GM18867 (cell line): Measurements from ENCODE around the gene ELP2.
"Not testable (repeated sequence)": the region's sequence is repeated elsewhere in the genome, so short reads cannot be mapped to it uniquely, and the experiment has no call there.

Source experiments
- ATAC-seq: cut with Tn5 transposase; IDR thresholded peaks from one replicate; pipeline ENCODE4 v1.9.1; 2021; ENCODE audit warnings: mild to moderate bottlenecking, moderate library complexity; ENCODE audit not compliant: unreplicated experiment

ELP2 gene

DNA sequence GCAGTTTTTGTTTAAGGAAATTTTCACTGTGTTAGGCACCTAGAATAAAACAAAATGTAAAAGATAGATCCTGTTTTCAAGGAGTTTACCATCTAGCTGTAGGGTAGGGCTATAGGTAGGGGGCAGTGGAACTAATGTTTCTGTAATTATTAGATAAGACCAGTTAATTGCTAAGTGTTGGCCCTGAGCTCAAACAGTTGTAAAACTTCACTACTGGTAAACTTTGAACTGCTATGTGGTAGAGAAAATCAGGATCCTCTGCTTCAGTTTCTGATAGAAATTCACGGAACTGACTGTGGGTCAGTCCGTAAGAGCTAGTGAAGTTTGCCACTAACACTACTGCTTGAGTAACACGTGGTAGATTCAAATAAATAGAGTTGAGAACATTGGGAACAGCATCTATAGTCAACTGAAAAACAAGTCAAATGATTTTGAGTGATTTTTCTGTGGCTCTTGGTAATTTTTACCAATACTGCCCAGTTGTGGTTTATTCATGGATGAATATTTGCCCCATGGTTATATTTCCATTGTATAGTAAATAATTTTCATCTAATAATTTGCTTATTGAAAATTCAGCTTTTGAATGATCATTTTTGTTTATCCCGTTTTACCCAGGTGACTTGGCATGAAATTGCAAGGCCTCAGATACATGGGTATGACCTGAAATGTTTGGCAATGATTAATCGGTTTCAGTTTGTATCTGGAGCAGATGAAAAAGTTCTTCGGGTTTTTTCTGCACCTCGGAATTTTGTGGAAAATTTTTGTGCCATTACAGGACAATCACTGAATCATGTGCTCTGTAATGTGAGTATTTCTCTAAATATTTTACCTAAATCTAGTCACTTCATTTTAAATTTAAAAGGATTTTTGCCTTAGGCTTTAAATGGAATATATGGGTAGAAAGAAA, 26.4 kb downstream of the ELP2 start:
- no peak for ATAC-seq

DNA sequence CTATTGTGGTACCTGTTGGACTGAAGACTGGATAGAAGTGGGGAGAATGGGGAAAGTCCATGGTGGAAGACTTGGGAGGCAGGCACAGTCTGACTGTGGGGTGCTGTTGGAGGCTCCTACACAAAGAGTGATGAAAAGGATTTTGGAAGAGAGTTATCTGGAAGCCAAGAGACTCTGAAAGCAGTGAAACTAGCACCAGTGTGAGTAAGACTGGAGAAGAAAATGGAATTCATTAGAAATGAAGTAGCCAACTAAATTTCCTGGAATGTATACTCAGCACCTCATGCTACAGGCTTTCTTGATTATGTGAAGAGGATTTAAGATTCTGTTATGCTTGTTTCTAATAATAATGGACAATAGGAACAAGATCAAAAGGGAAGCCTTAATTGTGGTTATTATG, 27.7 kb downstream of the ELP2 start:
- no peak for ATAC-seq

DNA sequence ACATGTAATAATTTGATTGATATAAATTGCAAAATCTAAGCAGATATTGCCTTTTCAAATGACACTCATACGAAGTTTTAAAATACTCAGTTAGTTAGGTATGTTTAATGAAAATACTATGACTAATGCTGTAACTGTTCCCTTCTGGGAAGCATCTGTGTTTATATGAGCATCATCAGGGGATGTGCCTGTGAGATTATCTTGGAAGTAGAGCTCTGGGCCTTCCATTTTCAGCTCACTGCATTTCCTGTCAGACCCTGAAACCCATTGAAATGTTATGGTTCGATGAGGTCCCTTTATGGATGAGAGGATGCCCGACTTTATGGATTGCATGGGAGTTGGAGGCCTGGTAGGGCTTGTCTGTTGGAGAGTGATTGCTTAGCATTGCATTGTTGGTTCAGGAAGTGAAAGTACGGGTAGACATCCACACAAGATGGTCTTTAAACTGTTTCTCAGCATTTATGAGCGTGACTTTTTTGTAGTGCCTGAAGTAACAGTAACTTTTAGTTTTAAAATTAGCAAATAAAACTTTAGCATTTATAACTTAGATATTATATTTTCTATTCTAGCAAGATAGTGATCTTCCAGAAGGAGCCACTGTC, 28.7 kb downstream of the ELP2 start:
- no peak for ATAC-seq

DNA sequence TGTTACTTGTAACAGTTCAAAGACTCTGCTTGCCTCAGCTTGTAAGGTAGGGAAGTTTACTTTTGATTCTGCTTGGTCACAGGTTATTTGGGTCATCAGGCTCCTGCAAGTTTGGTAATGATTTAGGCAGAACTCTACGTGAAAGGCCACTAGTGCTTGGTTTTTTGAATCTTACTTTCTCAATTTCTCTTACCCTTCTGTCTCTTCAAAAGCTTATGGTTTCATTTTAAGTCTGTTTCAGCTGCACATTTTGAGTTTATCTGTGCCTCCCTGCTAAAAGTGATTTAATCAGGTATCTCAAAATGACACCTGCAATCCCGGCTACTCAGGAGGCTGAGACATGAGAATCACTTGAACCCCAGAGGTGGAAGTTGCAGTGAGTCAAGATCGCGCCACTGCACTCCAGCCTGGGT, 31.3 kb downstream of the ELP2 start:
- no peak for ATAC-seq

DNA sequence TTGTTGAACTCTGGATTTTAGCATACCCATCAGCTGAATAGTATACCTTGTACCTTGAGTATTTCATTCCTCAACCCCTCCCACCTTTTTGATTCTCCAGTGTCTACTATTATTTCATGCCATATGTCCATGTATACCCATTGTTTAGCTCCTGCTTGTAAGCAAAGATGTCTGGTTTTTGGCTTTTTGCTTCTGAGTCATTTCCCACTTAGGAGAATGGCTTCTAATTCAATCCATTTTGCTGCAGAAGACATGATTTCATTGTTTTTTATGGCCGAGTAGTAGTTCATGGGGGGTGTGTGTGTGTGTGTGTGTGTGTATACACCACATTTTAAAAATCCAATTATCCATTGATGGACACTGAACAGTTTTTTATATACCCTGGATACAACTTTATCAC, 33.3 kb downstream of the ELP2 start:
- ATAC-seq, result no peak

DNA sequence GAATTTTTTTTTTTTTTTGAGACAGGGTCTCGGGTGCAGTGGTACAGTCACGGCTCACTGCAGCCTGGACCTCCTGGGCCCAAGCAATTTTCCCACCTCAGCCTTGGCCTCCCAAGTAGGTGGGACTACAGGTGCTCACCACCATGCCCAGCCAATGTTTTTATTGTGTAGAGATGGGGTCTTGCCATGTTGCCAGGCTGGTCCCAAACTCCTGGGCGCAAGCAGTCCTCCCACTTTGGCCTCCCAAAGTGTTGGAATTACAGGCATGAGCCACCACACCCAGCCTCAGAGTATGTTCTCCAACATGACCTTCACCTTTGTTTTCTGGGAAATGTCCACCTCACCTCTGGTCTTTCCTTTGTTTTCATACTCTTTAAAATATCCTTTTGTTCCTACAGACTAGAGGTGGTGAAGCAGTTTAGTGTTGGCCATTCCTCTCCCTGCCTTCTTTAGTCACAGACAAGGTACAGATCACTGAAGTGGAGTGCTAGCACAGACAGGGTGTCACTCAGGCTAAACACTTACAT, 38.1 kb downstream of the ELP2 start:
- ATAC-seq, result no peak

DNA sequence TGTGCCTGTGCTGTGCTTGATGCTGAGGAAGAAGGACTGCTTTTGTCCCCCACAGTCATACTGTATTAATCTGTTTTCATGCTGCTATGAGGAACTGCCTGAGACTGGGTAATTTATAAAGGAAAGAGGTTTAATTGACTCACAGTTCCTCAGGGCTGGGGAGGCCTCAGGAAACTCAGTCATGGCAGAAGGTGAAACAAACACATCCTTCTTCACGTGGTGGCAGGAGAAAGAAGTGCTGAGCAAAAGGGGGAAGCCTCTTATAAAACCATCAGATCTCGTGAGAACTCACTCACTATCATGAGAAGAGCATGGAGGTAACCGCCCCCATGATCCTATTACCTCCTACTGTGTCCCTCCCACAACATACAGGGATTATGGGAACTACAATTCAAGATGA, 38.6 kb downstream of the ELP2 start:
- ATAC-seq, result not testable (repeated sequence)

DNA sequence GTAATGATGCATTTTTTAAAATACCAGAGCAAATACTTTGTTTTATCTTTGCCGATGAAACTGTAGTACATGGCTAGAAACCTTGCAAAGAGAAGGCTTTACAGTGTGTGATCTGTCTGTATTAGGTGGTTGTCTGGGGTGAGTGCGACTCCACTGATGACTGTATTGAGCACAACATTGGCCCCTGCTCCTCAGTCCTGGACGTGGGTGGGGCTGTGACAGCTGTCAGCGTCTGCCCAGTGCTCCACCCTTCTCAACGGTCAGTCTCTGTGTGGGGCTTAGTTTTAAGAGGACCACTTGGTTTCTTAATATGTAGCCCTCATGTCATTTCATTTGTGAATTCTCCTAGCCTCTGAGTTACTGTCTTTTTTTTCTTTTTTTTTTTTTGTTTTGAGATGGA, 40.2 kb downstream of the ELP2 start:
- no peak for ATAC-seq

DNA sequence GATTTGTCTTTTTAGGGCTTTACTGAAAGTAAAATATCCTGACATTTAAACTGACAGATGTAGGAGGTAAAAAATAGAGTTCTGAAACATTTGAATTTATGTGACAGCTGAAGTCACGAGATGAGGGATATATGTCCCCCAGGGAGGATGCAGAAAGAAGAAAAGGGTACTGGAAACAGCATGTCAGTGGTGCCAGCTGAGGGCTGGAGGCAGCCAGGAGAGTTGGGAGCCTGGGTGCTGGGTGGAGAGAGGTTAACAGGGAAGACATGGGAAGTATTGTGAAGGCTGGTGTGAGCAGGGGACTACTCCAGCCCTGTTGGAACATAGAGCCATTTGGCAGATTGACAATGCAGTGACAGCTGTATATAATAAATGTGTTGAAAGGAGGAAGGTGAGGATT, 45.8 kb downstream of the ELP2 start:
- no peak for ATAC-seq

DNA sequence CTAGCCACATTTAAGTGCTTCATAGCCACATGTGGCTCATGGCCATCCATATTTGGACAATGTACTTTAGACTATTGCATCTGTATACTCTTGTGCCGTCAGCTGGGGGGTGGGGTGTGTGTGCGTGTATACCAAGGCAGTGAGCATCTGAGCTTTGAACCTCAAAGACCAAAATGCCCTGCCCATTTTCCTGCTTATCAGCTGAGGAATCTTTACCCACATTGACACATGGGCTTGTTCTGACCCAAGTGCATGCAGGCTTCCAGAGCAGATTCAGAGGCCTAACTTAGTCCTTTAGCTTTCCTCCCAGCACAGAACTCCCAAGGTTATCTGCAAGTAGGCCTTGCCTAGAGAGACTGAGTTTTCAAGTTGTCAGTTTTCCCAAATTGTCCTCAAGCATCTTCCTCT, 46.5 kb downstream of the ELP2 start:
- ATAC-seq, result no peak

DNA sequence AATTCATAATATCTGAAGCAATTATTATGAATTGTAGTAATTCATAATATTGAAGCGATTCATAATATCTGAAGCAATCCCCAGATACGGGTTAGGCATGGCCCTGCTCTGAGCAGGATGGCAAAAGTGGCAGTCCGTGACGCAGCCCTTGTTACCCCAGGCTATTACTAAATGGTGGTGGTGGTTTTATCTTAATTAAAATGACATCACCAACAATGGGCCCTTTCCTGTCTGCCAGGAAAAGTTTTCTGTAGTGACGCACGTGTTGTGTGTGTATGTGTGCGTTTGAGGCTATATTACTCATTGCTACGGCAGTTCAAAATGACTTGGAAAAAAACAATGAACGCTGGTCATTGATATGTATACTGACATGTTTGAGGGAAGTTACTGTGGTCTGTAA, 47.0 kb downstream of the ELP2 start:
- no peak for ATAC-seq

DNA sequence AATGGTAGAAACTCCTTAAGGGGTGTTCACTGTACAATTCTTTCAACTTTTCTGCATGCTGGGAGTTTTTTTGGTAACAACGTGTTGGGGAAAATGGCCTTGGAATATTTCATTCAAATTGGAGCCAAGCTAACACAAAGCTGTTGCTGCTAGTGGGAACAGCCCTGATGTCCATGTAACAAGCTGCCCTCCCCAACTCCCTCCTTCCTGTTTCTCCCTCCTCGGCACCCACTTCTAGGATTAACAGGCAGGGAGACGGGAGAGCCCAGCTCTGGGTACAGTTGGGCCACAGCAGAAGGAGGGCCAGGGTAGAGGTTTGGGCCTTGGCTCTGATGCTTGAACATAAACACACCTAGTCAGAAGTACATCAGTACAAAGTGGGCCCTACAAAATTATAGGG, 48.2 kb downstream of the ELP2 start:
- ATAC-seq, result no peak

DNA sequence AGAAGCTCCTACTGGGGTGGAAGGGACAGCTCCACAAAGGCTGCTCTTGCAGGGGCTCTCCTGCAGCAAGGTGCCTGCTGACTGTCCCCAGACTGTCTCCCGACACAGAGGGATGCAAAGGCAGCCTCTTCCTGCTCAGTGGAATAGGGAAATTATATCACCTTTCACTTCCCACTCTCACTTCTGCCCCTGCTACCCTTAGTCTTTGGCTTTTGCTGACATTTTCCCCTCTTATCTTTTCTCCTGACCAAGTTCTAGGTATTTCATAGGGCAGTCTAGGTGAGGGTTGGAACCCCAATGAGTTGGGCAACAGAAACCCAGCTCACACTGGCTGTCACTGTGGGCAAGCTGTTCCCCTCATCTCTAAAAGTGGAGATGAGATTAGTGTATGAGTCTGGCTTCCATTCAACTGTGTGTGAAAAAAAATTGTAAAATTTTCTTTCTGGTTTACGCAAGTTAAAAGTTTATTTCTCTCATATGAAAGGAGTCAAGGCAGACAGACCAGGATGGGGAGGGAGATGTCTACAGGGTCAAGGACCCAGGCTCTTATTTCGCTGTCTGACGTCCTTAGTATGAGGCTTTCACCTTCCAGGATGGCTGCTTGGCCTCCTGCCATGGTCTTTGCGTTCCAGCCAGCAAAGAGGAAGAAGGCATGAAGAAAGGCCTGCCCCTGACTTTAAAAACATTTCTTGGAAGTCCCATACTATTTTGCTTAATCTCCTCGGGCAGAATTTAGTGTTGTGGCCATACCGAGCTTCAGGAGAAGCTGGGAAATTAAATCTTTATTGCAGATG, 50.1 kb downstream of the ELP2 start:
- ATAC-seq, result no peak

DNA sequence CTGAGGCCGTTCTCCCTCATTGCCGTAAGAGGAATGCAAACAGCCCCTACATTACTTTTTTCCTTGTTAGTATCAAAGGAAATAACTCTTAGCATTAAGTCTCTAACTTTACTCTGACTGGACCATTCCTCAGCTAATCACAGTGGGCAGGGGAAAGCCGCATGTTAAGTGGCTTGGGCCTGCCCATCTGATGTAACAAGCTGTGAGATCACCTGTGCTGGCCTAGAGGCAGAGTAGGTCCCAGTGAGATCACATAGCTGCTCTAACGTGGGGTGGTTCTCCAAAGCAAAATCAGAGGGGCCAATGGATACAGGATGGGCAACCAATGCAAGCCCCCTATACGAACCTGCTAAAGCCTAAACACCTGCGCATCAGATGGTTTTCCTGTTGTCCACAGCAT, 51.7 kb downstream of the ELP2 start:
- no peak for ATAC-seq

DNA sequence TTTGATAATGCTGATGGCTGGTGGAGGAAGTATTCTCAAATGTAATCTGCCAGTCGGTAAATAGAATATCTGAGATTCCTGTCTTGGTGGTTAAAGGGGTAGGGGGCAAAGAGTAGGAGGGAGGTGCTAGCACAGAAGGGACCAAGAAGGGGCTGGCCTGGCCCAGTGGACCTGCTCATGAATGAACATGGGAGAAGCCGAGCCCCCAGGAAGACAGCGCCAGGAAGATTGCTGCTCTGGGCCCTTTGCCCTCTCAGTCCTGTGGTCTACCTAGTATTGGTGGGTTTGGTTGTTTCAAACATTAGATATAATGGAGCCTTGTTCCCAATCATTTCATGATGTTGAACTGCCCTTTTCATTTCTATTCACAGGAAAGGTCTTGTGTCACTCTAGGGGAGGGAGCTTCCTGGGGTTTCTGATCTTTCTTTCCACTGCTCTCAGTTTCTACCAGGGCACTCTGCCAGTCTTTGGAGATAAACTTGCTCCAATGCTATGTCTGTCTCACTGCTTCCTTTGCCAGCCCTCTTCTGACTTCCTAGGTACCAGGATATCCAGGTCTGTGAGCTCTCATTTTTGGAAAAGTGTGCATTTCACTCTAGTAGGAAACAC, 52.3 kb downstream of the ELP2 start:
- ATAC-seq, result no peak

DNA sequence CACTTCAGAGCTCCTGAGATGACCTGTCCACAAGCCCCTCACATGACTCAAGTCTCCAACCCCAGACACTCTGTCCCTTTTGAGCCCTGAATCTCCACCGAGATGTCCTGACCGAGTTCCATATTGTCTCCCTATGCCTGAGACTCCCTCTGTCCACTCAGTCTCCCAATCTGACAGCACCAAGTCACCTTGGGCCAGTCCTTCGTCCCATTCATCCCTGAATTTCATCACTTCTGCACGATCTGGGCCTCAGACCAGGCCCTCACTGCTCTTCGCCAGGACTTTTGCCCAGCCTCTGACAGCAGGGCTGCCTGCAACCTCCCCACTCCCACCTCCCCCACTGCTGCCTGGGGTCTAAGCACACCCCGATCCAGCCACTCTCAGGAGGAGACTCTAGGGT, 53.3 kb downstream of the ELP2 start:
- ATAC-seq, result no peak

DNA sequence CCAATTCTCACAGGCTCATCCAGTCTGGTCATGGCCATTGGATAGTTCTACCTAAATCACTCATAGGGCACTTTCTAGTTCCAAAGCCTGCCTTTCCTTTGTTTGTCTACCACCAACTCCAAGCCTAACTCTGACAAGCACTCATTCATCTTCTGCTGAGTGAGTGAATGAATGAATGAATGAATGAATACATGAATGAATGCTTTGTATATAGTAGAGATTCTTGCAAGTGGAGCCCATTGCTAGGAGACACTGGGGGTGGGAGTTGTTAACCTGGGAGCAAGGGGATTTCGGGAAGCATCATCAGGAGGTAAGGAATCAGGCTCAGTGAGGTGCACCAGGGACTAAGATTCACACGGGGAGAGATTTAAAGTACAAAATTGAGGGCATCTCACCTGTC, 54.3 kb downstream of the ELP2 start:
- ATAC-seq, result no peak

DNA sequence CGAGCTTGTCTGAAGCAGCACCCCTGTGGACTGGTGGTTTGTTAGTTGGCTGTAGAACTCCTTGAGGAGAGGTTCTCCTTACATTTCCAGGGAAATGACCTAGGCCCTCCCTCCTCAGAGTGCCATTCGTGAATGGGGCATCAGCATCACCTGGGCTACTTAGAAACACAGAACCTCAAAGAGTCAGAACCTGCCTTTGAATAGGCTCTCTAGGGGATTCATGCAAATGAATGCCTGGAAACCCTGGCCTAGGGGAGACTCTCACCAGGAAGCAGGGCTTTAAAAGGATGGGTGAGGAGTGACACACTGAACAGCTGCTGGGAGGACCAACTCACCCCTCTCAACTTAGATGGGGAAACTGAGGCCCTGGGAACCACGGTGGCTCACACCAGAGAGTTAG, 55.5 kb downstream of the ELP2 start:
- ATAC-seq, result no peak

DNA sequence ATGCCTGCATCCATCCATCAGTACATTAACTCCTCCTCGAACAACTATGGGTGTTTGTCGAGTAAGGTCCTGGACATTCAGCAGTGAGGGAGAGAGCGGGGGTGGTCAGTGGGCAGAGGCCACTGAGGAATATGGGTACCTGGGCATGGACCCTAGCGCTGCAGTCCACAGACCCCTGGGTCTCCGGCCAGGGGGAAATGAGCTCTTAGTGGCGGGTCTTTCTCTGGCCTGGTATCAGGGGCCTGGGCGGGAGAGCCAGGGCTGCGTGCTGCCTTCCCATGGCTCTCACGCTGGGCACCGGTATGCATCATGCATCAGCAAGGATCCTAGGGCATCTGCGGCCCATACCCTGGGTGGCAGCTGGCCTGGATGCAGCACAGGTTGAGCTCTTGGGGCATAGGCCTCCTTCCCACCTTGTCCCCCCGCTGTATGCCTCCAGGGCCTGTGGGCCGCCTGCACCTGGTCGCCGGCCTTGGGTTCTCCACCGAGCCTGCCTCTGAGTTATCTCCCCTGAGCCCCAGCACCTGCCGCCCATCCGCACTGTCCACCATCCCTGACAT, 56.3 kb downstream of the ELP2 start:
- ATAC-seq, result no peak

DNA sequence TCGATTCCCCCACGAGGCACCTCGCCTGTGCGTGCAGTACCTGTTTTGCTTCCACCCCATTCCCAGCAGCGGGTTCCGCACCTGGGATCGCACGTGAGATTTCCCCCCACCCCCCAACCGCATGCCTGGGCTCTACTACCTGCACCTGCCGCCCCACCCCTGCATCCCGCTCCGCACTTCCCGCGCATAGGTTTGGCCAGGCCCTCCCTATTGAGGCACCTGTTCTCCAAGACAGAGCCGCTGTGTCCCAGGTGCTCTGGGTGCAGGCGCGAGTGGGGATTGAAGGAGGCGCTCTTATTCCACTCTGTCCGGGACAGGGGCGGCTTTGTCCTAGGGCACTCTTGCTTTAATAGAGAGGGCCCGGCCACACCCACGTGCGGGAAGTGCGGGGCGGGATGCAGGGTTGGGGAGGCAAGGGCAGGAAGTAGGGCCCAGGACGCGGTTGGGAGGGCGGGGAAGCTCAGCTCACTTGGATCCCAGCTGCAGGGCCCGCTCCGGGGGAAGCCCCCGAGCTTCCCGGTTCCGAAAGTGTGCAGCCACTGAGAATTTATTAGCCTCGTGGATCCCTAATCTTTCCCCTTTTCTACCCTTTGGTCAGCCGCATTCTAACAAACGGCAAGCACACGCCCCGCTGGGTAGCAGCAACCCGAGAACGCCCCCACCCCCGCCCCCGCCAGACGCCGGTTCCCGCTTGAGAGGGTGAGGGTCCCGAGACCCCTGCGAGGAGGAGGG, 56.9 kb downstream of the ELP2 start:
- no peak for ATAC-seq
